ENCODE measurements around the gene CLEC1B. TPM values are rescaled to one million over a fixed set of nuclear protein-coding genes. Genes with fewer than 3 reads are reported as not detected.

Gene CLEC1B
- total and polyA plus RNA-seq, 2 of the 13 experiments (the other 11 are each of a cell fraction or from before 2014, with no cell fraction given), result not detected

GRCh38 chr12:9980126-9980525, 18.8 kb downstream of the CLEC1B start:
- no peaks in the 10 kb centered on the region for H4K20me1 ChIP-seq (ENCODE audit: insufficient read depth, low read length)
- no peak overlapping the region for H3K4me3 ChIP-seq (replicated peaks in 1 of 3; ENCODE audit: insufficient read depth in 1 of 3, low read depth in 2 of 3, low read length in 3 of 3)
- no peak overlapping the region for H3K4me2 ChIP-seq (ENCODE audit: low read depth, low read length)
- 1% methylated on average over 3 of the region's 3 CpGs for WGBS (ENCODE audit: low lambda C conversion rate)
- DNase-seq (ENCODE audit: low spot score), result no peak
- no peaks in the 10 kb centered on the region for H3K79me2 ChIP-seq (ENCODE audit: insufficient read depth, low read length)
- peaks cover 10% of the 10 kb centered on the region; the same call in 1 of the 2 replicates for H3K9me3 ChIP-seq (ENCODE audit: low read length)
- H3K9ac ChIP-seq (ENCODE audit: insufficient read depth, low read depth, low read length), result no peak overlapping the region
- no peak overlapping the region for H3K27ac ChIP-seq (ENCODE audit: extremely low read length, insufficient read depth, low read length)
- POLR2A ChIA-PET, result no interaction called here
- intact Hi-C loops (cut with micrococcal nuclease; ENCODE audit: unreplicated experiment) (no loop called here), in situ Hi-C loops (cut with HindIII; ENCODE audit: extremely low pct_ligation_motif_present, low pct_unique_long_range_greater_than_20kb) (no loop called here)
- no peaks in the 10 kb centered on the region for H3K4me1 ChIP-seq (ENCODE audit: insufficient read depth, low read length)
- H2AFZ ChIP-seq (ENCODE audit: low read length), result no peak overlapping the region
- CTCF ChIA-PET (ENCODE audit: low intra/inter-chr PET ratio, low total read pairs), result no interaction called here
- no peak for FAIRE-seq
- H3K36me3 ChIP-seq (replicated peaks in 1 of 2; ENCODE audit: control insufficient read depth in 1 of 2, insufficient read depth in 2 of 2, low read length in 2 of 2), result no peaks in the 10 kb centered on the region
- H3K27me3 ChIP-seq (ENCODE audit: control insufficient read depth in 1 of 2, insufficient read depth in 2 of 2, low read length in 2 of 2), result no peaks in the 10 kb centered on the region
- TF ChIP-seq SMAD1 (CRISPR knock-in tag; IDR thresholded peaks at IDR 0.05; ENCODE audit: borderline replicate concordance, low read depth) (no peak), AFF4 (CRISPR knock-in tag; IDR thresholded peaks at IDR 0.05) (no peak), PHF21A (CRISPR knock-in tag; IDR thresholded peaks at IDR 0.05) (no peak), RARA (CRISPR knock-in tag; IDR thresholded peaks at IDR 0.05) (no peak), TBX3 (IDR thresholded peaks at IDR 0.05; ENCODE audit: borderline replicate concordance) (no peak), ZSCAN5A (CRISPR knock-in tag; IDR thresholded peaks at IDR 0.05; ENCODE audit: borderline replicate concordance) (no peak)
- BruUV-seq (replicated peaks), result no TSS peak
- no peak for ATAC-seq

All from HepG2 (cell line).